COLO829 (cell line): ENCODE results near the gene NTRK2.

Source experiments
- DNase-seq: peaks from one replicate; pipeline ENCODE4 v3.0.0; 2012; ENCODE audit warnings: low spot score

NTRK2 gene

GRCh38 chr9:84851935-84852585, 182.5 kb downstream of the NTRK2 start:
- DNase-seq: peak; percentile 12

- no peak for DNase-seq
Observed at GRCh38 chr9:84852617-84853301, 183.2 kb downstream of the NTRK2 start.

- DNase-seq: peak; percentile 26
Observed at GRCh38 chr9:84856181-84856632, 186.7 kb downstream of the NTRK2 start.

GRCh38 chr9:84857211-84857610, 187.7 kb downstream of the NTRK2 start:
- DNase-seq: no peak

GRCh38 chr9:84858364-84858763, 188.8 kb downstream of the NTRK2 start:
- DNase-seq: no peak

- no peak for DNase-seq
Observed at GRCh38 chr9:84860249-84861115, 191.0 kb downstream of the NTRK2 start.

- DNase-seq: no peak
Observed at GRCh38 chr9:84861455-84861854, 191.9 kb downstream of the NTRK2 start.

- no peak for DNase-seq
Observed at GRCh38 chr9:84862308-84862707, 192.8 kb downstream of the NTRK2 start.

- DNase-seq: peak; percentile 36
Observed at GRCh38 chr9:84862810-84863287, 193.3 kb downstream of the NTRK2 start.

- no peak for DNase-seq
Observed at GRCh38 chr9:84863372-84863771, 193.8 kb downstream of the NTRK2 start.

- no peak for DNase-seq
Observed at GRCh38 chr9:84866396-84867175, 197.1 kb downstream of the NTRK2 start.

- no peak for DNase-seq
Observed at GRCh38 chr9:84867186-84867585, 197.7 kb downstream of the NTRK2 start.

GRCh38 chr9:84869091-84869490, 199.6 kb downstream of the NTRK2 start:
- no peak for DNase-seq

GRCh38 chr9:84871983-84872382, 202.5 kb downstream of the NTRK2 start:
- DNase-seq: no peak

- DNase-seq: no peak
Observed at GRCh38 chr9:84874022-84874421, 204.5 kb downstream of the NTRK2 start.

- DNase-seq: no peak
Observed at GRCh38 chr9:84874596-84874995, 205.1 kb downstream of the NTRK2 start.

GRCh38 chr9:84875193-84875592, 205.7 kb downstream of the NTRK2 start:
- DNase-seq: no peak

GRCh38 chr9:84879631-84880030, 210.1 kb downstream of the NTRK2 start:
- DNase-seq: no peak

GRCh38 chr9:84880835-84881234, 211.3 kb downstream of the NTRK2 start:
- no peak for DNase-seq

- no peak for DNase-seq
Observed at GRCh38 chr9:84886866-84887265, 217.3 kb downstream of the NTRK2 start.

GRCh38 chr9:84891924-84892323, 222.4 kb downstream of the NTRK2 start:
- no peak for DNase-seq
